GM18505 (cell line): ENCODE results near the gene CTTN.
"Not testable (repeated sequence)": the region's sequence is repeated elsewhere in the genome, so short reads cannot be mapped to it uniquely, and the experiment has no call there.

Source experiments
- ATAC-seq: cut with Tn5 transposase; IDR thresholded peaks from one replicate; pipeline ENCODE4 v1.9.1; 2021; ENCODE audit not compliant: unreplicated experiment
- POLR2A ChIP-seq: IDR thresholded peaks from 4 replicates; pipeline ENCODE4 v1.6.1; 2011; ENCODE audit warnings: borderline replicate concordance; ENCODE audit not compliant: insufficient read depth, insufficient read length; ENCODE audit errors: extremely low read depth

The CTTN gene

DNA sequence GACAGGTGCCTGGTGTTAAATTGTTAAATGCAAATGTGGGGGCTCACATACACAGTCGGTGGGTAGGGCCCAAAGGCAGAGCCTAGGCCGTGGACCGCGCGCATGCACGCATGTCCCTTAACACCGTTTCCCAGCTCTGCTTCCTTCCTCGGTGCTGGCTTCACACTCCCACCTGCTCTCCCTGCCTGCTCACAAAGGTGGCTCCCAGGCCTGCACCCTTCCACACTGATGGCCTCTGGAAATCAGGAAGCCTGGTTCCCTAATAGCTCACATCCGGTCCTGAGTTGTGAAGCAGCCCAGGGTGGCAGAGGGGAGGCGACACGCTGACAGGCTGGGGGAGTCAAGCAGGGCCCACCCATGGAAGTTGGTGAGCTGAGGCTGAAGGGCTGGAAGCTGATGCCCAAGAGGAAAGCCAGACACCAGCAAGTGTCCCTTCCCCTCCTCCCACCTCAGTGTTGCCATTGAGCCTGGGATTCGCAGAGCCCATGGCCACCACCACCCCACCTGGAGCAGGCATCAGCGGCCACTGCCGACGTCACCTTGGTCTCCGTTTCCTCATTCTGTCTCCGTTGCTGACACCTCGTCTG, 13.7 kb upstream of the CTTN start:
- TF ChIP-seq POLR2A = no peak
- ATAC-seq = no peak

DNA sequence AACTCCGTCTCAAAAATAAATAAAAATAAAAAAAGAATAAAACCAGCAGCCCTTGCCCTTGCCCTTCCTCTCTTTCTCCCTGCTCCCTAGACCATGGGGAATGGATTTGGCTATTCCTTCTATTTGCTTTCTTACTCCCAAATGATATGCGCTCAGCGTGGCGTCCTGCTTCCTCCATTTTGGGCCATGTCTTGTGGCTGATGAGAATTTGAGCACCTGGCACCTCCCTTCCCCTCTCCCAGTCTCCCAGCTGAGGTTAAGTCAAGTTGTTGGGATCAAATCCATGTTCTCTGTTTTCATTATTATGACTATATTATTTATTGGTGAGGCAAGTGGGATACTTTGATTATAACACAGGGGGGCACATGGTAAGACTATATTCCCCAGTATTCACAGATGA, 10.8 kb upstream of the CTTN start:
- no peak for TF ChIP-seq POLR2A
- ATAC-seq = no peak

DNA sequence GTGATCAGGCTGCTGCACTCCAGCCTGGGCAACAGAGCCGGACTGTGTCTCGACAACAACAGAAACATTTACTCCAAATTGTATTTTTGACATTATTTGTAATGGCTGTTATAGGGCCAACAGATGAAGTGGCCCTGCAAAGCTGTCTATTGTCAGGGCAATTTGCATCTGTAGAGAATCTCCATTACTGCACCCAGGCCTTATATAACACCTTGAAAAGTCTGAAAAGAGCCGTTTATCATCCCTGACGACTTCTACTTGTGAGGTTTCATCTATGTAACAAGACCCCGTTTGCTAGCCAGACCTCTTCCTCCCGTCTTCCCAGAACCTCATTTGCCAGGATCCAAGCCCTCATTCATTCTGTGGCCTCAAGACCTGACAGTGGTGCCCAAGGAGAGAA, 9.1 kb upstream of the CTTN start:
- no peak for TF ChIP-seq POLR2A
- ATAC-seq = no peak

DNA sequence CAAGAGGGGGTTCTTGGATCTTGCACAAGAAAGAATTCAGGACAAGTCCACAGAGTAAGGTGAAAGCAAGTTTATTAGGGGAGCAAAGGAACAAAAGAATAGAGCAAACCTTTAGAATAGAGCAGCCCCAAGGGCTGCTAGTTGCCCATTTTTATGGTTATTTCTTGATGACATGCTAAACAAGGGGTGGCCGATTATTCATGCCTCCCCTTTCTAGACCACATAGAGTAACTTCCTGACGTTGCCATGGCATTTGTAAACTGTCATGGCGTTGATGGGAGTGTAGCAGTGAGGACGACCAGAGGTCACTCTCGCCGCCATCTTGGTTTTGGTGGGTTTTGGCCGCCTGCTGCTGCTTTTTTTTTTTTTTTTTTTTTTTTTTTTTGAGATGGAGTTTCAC, 7.4 kb upstream of the CTTN start:
- not testable (repeated sequence) for ATAC-seq

DNA sequence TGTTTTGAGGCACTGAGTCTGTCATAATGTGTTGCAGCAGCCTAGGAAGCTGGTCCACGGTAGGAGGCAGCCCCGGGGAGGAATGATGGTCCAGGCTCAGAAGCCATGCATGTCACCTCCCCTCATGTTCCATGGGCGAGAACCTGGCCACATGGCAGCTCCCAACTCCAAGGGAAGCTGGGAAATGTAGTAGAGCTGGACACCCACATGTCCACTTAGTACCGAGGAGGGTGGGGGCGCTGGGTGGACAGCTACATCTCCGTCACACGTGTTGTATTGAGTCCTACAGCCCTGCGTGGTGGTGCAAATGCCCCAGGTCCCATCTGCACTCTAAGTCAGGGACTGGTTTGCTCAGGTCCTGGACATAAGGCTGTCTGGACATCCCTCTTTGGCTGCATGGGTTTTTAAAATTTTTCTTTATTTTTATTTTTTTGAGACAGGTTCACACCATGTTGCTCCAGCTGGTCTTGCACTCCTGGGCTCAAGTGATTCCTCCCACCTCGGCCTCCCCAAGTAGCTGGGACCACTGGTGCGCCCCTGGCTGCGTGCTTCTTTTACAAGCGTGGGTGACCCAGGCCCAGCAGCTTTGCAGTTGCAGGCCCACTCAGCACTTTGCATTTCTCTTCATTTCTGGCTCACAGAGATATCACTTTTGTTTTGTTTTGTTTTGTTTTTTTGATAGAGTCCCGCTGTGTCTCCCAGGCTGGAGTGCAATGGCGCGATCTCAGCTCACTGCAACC, 3.9 kb upstream of the CTTN start:
- no peak for TF ChIP-seq POLR2A
- ATAC-seq = no peak

DNA sequence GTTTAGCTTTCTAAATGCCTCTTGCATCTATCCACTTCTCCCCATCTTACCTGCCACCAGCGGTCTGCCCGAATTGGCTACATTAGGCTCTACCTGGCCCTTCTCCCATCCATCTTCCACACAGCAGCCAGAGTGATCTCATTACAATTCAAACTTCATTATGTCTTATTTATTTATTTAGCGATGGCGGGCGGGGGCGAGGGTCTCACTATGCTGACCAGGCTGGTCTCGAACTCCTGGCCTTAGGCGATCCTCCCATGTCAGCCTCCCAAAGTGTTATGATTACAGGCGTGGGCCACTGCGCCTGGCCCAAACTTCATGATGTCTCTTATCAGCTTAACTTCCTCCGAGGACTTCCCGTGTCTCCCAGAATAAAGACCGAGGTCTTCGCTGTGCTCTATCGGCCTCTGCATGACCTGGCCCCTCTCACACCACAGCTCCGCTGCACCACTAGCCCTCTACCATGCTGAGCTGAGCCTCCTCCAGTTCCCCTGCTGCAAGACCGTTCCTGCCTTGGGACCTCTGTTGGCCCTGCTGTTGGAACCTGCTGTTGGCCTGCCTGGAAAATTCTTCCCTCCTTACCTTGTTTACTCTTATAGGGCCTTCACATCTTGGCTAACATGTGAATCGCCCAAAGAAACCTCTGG, 870 bp upstream of the CTTN start:
- TF ChIP-seq POLR2A = no peak
- no peak for ATAC-seq

DNA sequence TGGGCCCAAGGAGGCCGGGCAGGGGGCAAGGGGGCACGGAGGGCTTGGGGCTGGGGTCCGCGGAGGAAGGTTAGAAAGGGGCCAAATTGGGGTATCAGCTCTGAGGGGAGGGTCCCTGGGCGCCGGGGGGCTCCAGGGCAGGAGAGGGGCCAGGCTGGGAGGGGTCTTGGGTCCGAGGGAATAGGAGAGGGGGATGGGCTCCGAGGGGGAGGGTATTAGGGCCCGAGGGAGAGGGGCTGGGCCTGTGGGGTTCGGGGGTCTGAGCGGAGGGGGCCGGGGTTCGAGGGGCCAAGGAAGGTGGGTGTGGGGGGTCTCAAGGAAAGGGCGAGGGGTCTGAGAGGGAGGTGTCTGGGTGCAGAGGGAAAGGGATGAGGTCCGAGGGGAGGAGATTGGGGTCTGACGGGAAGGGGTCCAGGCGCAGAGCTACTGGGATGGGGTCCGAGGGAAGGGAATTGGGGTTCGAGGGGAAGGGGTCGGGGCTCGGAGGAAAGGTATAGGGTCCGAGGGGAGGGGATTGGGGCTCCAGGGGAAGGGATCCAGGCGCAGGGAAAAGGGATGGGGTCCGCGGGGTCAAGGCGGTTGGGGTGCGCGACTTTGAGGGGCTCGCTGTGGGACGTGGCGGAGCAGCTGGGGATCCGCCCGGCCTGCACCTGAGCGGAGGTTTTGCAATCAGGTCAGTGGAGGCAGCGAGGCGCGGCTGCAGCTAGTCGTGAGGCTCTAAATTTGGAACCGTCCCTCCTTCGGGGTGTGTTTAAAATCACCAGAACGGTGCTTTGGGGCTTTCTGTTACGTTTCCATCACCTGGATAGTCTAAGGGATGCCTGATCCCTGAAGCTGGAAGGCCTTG, 728 bp downstream of the CTTN start:
- no peak for TF ChIP-seq POLR2A
- no peak for ATAC-seq

DNA sequence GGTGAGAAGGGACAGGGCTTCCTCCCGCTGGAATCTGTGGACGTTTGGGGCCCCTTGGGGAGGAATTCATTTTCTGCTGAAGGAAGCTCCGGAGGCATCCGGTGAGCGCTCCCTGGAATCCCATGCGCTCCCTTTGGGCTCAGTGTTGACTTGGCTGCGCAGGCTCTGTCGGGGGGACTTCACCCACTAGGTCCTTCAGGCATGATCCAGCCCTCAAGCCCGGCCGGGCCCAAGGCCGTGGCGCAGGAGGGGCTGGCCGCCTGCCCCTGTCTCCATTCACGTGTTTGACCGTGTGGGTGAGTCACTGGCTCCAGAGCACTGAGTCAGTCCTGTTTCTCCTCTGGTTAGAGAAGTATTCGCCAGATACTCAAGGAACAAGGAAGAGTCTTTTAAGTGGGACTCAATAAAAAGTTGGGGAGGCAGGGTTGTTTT, 1.4 kb downstream of the CTTN start:
- no peak for ATAC-seq
- no peak for TF ChIP-seq POLR2A

DNA sequence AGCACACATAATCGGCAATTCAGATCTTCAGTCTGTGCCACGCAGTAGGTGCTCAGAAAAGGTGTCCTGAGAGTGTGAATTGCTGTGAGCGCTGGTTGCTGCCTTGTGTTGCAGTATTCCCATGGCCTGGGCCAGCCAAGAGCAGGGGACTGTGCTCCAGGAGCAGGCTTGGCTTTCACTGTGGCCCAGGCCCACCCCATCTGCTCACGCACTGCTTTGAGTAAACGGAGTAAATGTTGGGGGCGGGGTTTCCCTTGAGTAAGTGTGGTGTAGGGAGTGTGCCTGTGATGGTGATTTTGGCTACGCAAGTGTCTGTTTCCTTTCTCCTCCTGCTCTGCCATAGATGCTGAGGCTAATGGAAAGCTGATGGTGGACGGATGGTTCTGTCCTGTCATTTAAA, 2.3 kb downstream of the CTTN start:
- ATAC-seq = no peak
- TF ChIP-seq POLR2A = no peak

DNA sequence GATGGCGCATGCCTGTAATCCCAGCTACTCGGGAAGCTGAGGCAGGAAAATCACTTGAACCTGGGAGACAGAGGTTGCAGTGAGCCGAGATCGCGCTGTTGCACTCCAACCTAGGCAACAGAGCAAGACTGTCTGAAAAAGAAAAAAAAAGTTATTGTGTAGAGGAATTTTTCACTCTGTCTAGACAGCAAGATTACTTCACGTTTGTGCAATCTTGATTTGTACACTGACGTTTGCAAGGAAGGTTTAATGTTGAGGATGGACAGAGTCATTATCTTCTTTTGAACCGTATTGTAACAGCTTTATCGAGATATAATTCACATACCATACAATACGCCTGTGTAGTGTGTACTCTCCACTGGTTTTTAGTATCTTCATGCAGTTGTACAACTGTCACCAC, 3.7 kb downstream of the CTTN start:
- TF ChIP-seq POLR2A = no peak
- ATAC-seq = no peak

DNA sequence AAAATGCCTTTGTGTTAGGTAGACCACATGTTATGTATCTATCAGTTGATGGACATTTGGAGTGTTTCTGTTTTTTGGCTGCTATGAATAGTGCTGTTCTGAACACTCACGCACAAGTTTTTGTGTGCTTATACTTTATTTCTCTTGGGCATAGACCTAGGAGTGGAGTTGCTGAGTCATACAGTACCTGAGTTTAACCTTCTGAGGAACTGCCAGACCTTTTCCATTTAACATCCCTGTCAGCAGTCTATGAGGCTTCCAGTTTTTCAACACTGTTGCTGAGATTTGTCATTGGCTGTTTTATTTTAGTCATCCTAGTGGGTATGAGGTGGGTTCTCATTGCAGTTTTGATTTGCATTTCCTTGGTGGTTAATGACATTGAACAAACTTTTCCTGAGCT, 4.4 kb downstream of the CTTN start:
- TF ChIP-seq POLR2A = no peak
- ATAC-seq = no peak

DNA sequence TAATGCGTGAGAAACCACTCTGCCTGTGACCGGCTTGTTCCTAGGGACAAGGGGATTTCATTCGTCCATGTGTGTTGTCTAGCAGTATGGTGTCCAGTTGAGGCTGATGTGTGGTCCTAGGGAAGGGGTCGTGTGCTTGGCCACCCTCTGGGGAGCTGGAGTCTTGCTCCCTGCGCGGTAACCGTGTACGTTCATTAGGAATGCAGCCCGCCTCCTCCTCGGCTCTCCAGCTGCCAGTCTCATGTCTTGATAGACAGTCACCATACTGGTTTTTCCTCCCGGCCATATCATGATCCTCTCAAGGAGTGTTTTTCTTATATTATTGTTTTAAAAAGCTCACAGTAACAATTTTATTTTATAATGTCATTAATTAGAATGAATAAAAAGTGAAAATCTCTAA, 5.9 kb downstream of the CTTN start:
- no peak for TF ChIP-seq POLR2A
- no peak for ATAC-seq

DNA sequence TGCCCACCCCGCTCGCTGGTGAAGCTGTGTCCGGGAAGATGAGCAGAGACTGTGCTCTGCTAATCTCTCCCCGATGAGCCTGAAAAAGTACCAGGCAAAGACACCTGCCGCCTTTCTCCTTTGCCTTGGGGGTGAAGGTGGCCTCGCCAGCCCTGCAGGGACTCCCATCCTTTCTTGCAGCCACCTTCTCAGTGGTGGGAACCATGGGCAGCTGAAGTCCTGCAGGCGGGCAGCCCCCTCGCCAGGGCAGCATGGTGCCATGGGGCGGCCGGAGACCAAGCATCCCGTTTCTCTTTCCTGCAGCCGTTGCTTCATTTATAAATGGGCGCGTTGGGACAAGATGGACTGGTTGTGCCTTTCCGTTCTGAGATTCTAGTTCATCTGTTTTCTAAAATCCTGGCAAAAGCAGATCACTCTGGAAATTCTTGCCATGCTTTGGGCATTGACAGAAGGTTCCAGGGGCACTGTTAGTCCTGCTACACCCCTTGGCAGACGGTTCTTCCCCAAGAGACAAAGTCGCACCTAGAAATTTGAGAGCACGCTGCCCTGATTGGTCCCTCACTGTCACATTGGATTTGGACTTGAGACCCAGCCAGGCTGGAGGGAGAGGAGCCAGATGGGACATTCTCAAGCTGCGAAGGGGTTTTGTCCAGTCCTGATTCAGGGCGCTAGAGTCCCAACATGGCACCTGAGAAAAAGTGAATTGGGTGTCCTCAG, 7.5 kb downstream of the CTTN start:
- no peak for TF ChIP-seq POLR2A
- no peak for ATAC-seq
